Stomach (tissue), 9 donors: Measurements from ENCODE around the gene PSMA5. TPM values are rescaled to one million over a fixed set of nuclear protein-coding genes. Genes with fewer than 3 reads are reported as not detected.
"Not testable (repeated sequence)": the region's sequence is repeated elsewhere in the genome, so short reads cannot be mapped to it uniquely, and the experiment has no call there.

Experiments
- DNase-seq, 2 donors: peaks; one replicate each; pipeline versions ENCODE4 v3.0.0 to v3.0.0-alpha.2; 2013 to 2019
- H3K27ac ChIP-seq, 5 donors: fragments of 200-600 bp in 4 of 5; sonication (generic) in 4 of 5; one replicate each; pipeline ENCODE4 v1.5.1; 2013 to 2019; ENCODE audit warnings: mild to moderate bottlenecking in 1 of 5, moderate library complexity in 1 of 5
- H3K27me3 ChIP-seq, 3 donors: fragments of 200-600 bp; sonication (generic); one replicate each; pipeline ENCODE4 v1.5.1; 2017 to 2019; ENCODE audit warnings: mixed run types in 1 of 3
- H3K36me3 ChIP-seq, 4 donors: fragments of 200-600 bp; sonication (generic); 1 replicate in 3 of 4; 2 replicates in 1 of 4; pipeline ENCODE4 v1.5.1; 2016 to 2019
- H3K4me1 ChIP-seq, 4 donors: fragments of 200-600 bp; sonication (generic); one replicate each; pipeline ENCODE4 v1.5.1; 2016 to 2019
- H3K4me3 ChIP-seq, 4 donors: fragments of 200-600 bp; sonication (generic) in 3 of 4; one replicate each; pipeline ENCODE4 v1.5.1; 2016 to 2019; ENCODE audit warnings: mild to moderate bottlenecking in 1 of 4
- H3K9me3 ChIP-seq, 4 donors: fragments of 200-600 bp; sonication (generic); one replicate each; pipeline ENCODE4 v1.5.1; 2016 to 2019
- EP300 ChIP-seq: sonication (generic); formaldehyde crosslinking; IDR thresholded peaks from one replicate; pipeline ENCODE4 v1.6.1; 2017; ENCODE audit warnings: antibody characterized with exemption
- POLR2A ChIP-seq, 4 donors: fragments of 450-650 bp; IDR thresholded peaks; one replicate each; pipeline ENCODE4 v1.6.1; 2016; ENCODE audit warnings: antibody characterized with exemption in 4 of 4, control low read depth in 2 of 4, mild to moderate bottlenecking in 1 of 4, moderate library complexity in 1 of 4
- POLR2AphosphoS5 ChIP-seq, 3 donors: sonication (generic); formaldehyde crosslinking; IDR thresholded peaks; one replicate each; pipeline ENCODE4 v1.6.1; 2016; ENCODE audit warnings: antibody characterized with exemption in 3 of 3
- WGBS, 5 donors: extraction: QIAGEN DNeasy Blood & Tissue Kit in 3 of 5; methylation state at CpG; one replicate each; pipeline versions ENCODE4 v1.1.5 to v1.1.7; 2013 to 2018; 5-methylcytosine and 5-hydroxymethylcytosine counted together
- intact Hi-C: fragments of 100-400 bp; cut with DNase I; formaldehyde crosslinking; loops from one replicate; pipeline ENCODE4 v1.15.1; 2023; ENCODE audit warnings: low total_unique reads
- polyA plus RNA-seq, 3 donors: library from polyadenylated mRNA; stranded (reverse); fragments of 200-250 nt; gene quantifications; one replicate each; pipeline ENCODE4 v1.2.3, GENCODE V29; 2013
- total RNA-seq, 5 donors: library from RNA; depleted of rRNA; stranded (reverse); fragments of >200 nt; gene quantifications; one replicate each; pipeline versions ENCODE4 v1.1.0 to v1.2.3, GENCODE V29; 2014 to 2016
- TF ChIP-seq, protein P1 (sequence below), 7 experiments: fragments of 450-650 bp in 4 of 7; fragments of 200-600 bp in 3 of 7; sonication (generic) in 3 of 7; IDR thresholded peaks; one replicate each; pipeline ENCODE4 v1.5.1; 2016 to 2019; ENCODE audit warnings: antibody characterized with exemption in 7 of 7, control low read depth in 2 of 7, mild to moderate bottlenecking in 1 of 7
- donor health status: healthy with polysubstance abuse.
- donor health status: Bipolar disorder and iron deficiency.
- donor health status: healthy.

Gene PSMA5
- total and polyA plus RNA-seq, 8 donors: 5.3 to 84.2 (median 38.2) TPM

DNA sequence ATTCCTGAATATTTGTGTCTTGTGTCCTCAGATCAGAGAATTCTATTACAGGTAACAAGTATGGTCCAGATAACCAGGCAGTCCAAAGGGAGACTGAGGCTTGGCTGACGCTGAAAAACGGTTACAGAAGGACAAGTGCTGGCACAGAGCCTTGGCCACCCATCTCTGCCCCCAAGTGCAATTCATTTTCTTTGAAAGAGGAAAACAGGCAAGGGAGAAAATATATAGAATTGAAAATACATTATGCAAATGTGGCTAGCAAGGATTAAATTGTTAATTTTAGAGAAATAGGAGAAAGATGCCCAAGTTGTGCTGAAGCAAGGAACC is 29.8 kb downstream of the PSMA5 start:
- no peak for DNase-seq
- intact Hi-C loops: loop anchor here (5.0 kb wide), 1 partner anchor 119 kb away; no protein-coding TSS in a partner anchor
- Histone ChIP-seq H3K27ac (peak overlapping the region in 4 of 5 donors; percentile 84 to 90 (median 88)), H3K4me1 (peaks cover 43 to 73% (median 56%) of the 10 kb centered on the region in 4 donors), H3K4me3 (peak overlapping the region; percentile 65 to 89 (median 68)), H3K27me3 (no peaks in the 10 kb centered on the region), H3K36me3 (peaks cover under 1 to 16% (median 13%) of the 10 kb centered on the region in 4 donors), H3K9me3 (no peaks in the 10 kb centered on the region)
- TF ChIP-seq, protein P1, sequence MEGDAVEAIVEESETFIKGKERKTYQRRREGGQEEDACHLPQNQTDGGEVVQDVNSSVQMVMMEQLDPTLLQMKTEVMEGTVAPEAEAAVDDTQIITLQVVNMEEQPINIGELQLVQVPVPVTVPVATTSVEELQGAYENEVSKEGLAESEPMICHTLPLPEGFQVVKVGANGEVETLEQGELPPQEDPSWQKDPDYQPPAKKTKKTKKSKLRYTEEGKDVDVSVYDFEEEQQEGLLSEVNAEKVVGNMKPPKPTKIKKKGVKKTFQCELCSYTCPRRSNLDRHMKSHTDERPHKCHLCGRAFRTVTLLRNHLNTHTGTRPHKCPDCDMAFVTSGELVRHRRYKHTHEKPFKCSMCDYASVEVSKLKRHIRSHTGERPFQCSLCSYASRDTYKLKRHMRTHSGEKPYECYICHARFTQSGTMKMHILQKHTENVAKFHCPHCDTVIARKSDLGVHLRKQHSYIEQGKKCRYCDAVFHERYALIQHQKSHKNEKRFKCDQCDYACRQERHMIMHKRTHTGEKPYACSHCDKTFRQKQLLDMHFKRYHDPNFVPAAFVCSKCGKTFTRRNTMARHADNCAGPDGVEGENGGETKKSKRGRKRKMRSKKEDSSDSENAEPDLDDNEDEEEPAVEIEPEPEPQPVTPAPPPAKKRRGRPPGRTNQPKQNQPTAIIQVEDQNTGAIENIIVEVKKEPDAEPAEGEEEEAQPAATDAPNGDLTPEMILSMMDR (IDR thresholded peaks at IDR 0.05): no peak
- TF ChIP-seq POLR2A (IDR thresholded peaks at IDR 0.05) (no peak), EP300 (no peak), POLR2AphosphoS5 (IDR thresholded peaks at IDR 0.05) (no peak)
- 28 to 60% (median 36%) methylated on average over 2 of the region's 2 CpGs for WGBS, 5 donors

DNA sequence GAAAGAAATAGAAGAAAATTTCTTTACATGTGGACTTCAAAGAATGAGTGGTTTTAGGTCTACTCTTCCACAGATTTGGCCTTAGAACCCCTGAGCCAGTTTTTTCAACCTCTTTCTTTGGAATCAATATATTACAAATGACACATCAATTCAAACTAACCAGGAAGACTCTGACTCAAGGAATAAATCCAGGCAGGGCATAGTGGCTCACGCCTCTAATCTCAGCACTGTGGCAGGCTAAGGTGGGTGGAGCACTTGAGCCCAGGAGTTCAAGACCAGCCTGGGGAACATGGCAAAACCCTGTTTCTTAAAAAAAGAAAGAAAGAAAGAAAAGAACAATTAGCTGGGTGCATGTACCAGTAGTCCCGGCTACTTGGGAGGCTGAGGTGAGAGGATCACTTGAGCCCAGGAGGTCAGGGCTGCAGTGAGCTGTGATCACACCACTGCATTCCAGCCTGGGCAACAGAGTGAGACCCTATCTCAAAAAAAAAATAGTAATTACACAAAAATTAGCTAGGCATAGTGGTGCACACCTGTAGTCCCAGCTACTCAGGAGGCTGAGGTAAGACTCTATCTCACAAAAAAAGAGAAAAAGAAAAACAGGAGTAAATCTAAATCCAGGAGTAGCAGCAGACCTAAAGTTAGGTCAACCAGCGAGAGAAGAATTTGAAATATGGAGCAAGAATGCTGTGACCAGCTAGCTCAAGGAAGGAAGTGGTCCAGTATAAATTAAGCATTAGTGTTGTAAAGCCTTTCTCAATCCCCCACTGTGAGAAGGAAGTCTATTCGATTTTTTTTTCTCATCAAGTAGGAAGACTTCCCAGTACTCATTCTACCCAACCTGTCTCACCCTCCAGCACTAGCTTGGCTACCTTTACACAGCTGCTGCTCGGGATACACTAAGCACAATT is 30.4 kb downstream of the PSMA5 start:
- Histone ChIP-seq H3K9me3 (no peaks in the 10 kb centered on the region), H3K4me1 (peaks cover 45 to 79% (median 62%) of the 10 kb centered on the region in 4 donors), H3K27ac (peak overlapping the region; percentile 4 to 90 (median 86)), H3K4me3 (peak overlapping the region; percentile 65 to 89 (median 68)), H3K36me3 (peaks cover 0 to 10% (median 6%) of the 10 kb centered on the region in 4 donors), H3K27me3 (no peaks in the 10 kb centered on the region)
- no peak for DNase-seq
- TF ChIP-seq, protein P1 (IDR thresholded peaks at IDR 0.05): no peak
- no peak for TF ChIP-seq EP300
- no peak for TF ChIP-seq POLR2A (IDR thresholded peaks at IDR 0.05)
- no peak for TF ChIP-seq POLR2AphosphoS5 (IDR thresholded peaks at IDR 0.05)
- WGBS, 5 donors: 49 to 56% (median 52%) methylated on average over 5 of the region's 5 CpGs
- intact Hi-C loops: loop anchor here (5.0 kb wide), 1 partner anchor 119 kb away; no protein-coding TSS in a partner anchor

DNA sequence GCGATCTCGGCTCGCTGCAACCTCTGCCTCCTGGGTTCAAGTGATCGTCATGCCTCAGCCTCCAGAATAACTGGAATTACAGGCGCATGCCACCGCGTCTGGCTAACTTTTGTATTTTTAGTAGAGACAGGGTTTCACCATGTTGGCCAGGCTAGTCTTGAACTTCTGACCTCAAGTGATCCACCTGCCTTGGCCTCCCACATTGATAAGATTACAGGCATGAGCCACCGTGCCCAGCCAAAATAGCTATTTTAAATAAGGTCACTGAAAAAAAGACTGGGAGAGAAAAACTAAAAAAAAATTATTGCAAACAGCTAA is 31.0 kb downstream of the PSMA5 start:
- H3K4me3 ChIP-seq, DNase-seq, H3K36me3 ChIP-seq, H3K27me3 ChIP-seq, H3K9me3 ChIP-seq: not testable (repeated sequence)
- Histone ChIP-seq H3K4me1 (peaks cover 47 to 85% (median 68%) of the 10 kb centered on the region in 4 donors), H3K27ac (peak overlapping the region in 4 of 5 donors; percentile 84 to 90 (median 88))
- intact Hi-C loops: loop anchor here (5.0 kb wide), 1 partner anchor 118 kb away; no protein-coding TSS in a partner anchor
- WGBS, 5 donors: 55 to 74% (median 64%) methylated on average over 8 of the region's 8 CpGs

DNA sequence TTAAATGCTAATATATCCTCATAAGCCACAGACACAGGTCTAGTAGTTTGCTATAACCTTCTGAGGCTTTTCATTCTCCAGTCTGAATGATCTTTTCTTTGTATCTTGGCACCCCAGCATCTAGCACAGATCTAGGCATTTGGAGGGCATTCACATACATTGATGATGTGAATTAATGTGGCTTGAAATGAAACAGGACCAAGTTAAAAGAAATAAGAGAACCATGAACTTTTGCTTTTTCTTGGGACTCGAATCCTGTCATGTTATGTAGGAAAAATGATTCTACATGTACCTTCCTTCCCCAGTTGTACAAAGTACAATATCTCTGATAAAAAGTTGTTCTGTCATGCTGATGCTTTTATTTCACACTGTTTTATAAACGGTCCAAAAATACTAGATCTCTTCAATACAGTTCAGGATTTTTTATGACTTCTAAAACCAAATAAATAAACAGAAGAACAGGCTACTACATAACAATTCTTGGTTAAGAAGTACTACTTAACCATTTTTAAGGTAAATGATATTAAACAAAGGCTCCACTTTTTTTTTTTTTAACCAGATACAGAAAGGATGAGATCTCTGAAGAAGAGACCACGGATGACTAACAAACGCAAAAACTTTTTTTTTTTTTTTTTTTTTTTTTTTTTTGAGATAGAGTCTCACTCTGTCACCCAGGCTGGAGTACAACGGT is 31.5 kb downstream of the PSMA5 start:
- Histone ChIP-seq H3K27me3 (no peaks in the 10 kb centered on the region), H3K36me3 (no peaks in the 10 kb centered on the region), H3K4me1 (peaks cover 52 to 90% (median 73%) of the 10 kb centered on the region in 4 donors), H3K4me3 (no peak overlapping the region), H3K27ac (peak overlapping the region in 4 of 5 donors; percentile 84 to 90 (median 88)), H3K9me3 (no peaks in the 10 kb centered on the region)
- TF ChIP-seq EP300 (no peak), POLR2A (IDR thresholded peaks at IDR 0.05) (no peak), POLR2AphosphoS5 (IDR thresholded peaks at IDR 0.05) (no peak)
- TF ChIP-seq, protein P1 (IDR thresholded peaks at IDR 0.05): no peak
- no peak for DNase-seq
- intact Hi-C loops: loop anchor here (5.0 kb wide), 1 partner anchor 117 kb away; no protein-coding TSS in a partner anchor
- WGBS, 5 donors: 65 to 82% (median 67%) methylated on average over 5 of the region's 5 CpGs
